Endothelial cell of umbilical vein (primary cell): Measurements from ENCODE around the gene STAT2. TPM values are rescaled to one million over a fixed set of nuclear protein-coding genes. Genes with fewer than 3 reads are reported as not detected.
A peak's percentile ranks its signal among the peaks of the same experiment; 100 is the strongest.

Source experiments
- BruUV-seq: library from RNA; stranded (reverse); fragments of 400-500 nt; replicated peaks from 2 replicates; lab custom pipeline; 2021; lab: Mats Ljungman, UMichigan
- CTCF ChIA-PET: fragments of 300-600, 350-600 bp; sonication (Branson Sonifier 250); formaldehyde crosslinking; loops from one replicate; lab custom pipeline; 2021; ENCODE audit warnings: antibody characterized with exemption, inconsistent platforms; lab: Charles Lee
- POLR2A ChIA-PET: fragments of 300-600, 350-600 bp; sonication (Branson Sonifier 250); formaldehyde crosslinking; loops from one replicate; lab custom pipeline; 2021; ENCODE audit warnings: antibody characterized with exemption, inconsistent platforms; lab: Charles Lee
- DNase-seq: peaks from one replicate; pipeline ENCODE4 v3.0.0-alpha.2; 2011; ENCODE audit warnings: low read depth, low spot score
- FAIRE-seq: peaks from 2 replicates; lab custom pipeline; 2011; peaks lifted over from hg19 to GRCh38; lab: Jason Lieb, UNC
- H2AFZ ChIP-seq: 2 replicates; pipeline ENCODE4 v1.6.0; 2012; ENCODE audit warnings: low read depth, low read length, control low read depth, inconsistent platforms
- H3K27ac ChIP-seq: 2 replicates; pipeline ENCODE4 v1.5.1; 2011; ENCODE audit warnings: low read depth, mild to moderate bottlenecking, control low read depth, low read length, moderate library complexity; ENCODE audit not compliant: insufficient read depth
- H3K27me3 ChIP-seq, 2 experiments: 2 replicates each; pipeline versions ENCODE4 v1.6.0 to v1.6.1; 2011; ENCODE audit warnings: low read length in 2 of 2, mixed read lengths in 1 of 2; ENCODE audit not compliant: control insufficient read depth in 2 of 2, insufficient read depth in 2 of 2
- H3K36me3 ChIP-seq, 2 experiments: 2 replicates in 1 of 2; 3 replicates in 1 of 2; pipeline ENCODE4 v1.5.1; 2011; ENCODE audit warnings: low read length in 2 of 2, mild to moderate bottlenecking in 1 of 2, moderate library complexity in 1 of 2; ENCODE audit not compliant: control insufficient read depth in 2 of 2, insufficient read depth in 2 of 2; ENCODE audit errors: extremely low read depth in 1 of 2
- H3K4me1 ChIP-seq: 3 replicates; pipeline ENCODE4 v1.5.1; 2011; ENCODE audit warnings: mild to moderate bottlenecking, low read length; ENCODE audit not compliant: control insufficient read depth, insufficient read depth; ENCODE audit errors: extremely low read depth
- H3K4me2 ChIP-seq: 2 replicates; pipeline ENCODE4 v1.6.1; 2011; ENCODE audit warnings: low read length, control low read depth, mixed read lengths; ENCODE audit not compliant: insufficient read depth
- H3K4me3 ChIP-seq, 3 experiments: fragments of 200-600 bp in 1 of 3; sonication (generic), shearing (Covaris generic) in 1 of 3; replicated peaks in 1 of 3; 2 replicates each; pipeline ENCODE4 v1.5.1; 2011 to 2016; ENCODE audit warnings: control low read depth in 3 of 3, low read length in 3 of 3, mild to moderate bottlenecking in 2 of 3, inconsistent platforms in 1 of 3, low read depth in 1 of 3, moderate library complexity in 1 of 3; ENCODE audit not compliant: insufficient read depth in 1 of 3
- H3K79me2 ChIP-seq: 2 replicates; pipeline ENCODE4 v1.6.0; 2012; ENCODE audit warnings: low read length, inconsistent platforms; ENCODE audit not compliant: control insufficient read depth, insufficient read depth
- H3K9ac ChIP-seq: replicated peaks from 2 replicates; pipeline ENCODE3; 2011; ENCODE audit warnings: low read length, control low read depth; ENCODE audit not compliant: insufficient read depth; ENCODE audit errors: extremely low read depth
- H3K9me1 ChIP-seq: replicated peaks from 3 replicates; pipeline ENCODE4 v1.6.0; 2011; ENCODE audit warnings: mild to moderate bottlenecking, low read length; ENCODE audit not compliant: control insufficient read depth, insufficient read depth; ENCODE audit errors: extremely low read depth
- H3K9me3 ChIP-seq: replicated peaks from 2 replicates; pipeline ENCODE4 v1.5.1; 2012; ENCODE audit warnings: low read length, inconsistent platforms; ENCODE audit not compliant: control insufficient read depth, insufficient read depth
- H4K20me1 ChIP-seq: replicated peaks from 2 replicates; pipeline ENCODE3; 2011; ENCODE audit warnings: mild to moderate bottlenecking, low read length; ENCODE audit not compliant: control insufficient read depth, insufficient read depth; ENCODE audit errors: extremely low read depth
- EZH2 ChIP-seq: IDR thresholded peaks from 2 replicates; pipeline ENCODE4 v1.6.1; 2012; ENCODE audit warnings: borderline replicate concordance, low read depth, mild to moderate bottlenecking, moderate library complexity, low read length, inconsistent platforms; ENCODE audit not compliant: severe bottlenecking
- FOS ChIP-seq: IDR thresholded peaks from 2 replicates; pipeline ENCODE4 v1.6.1; 2011; ENCODE audit warnings: mild to moderate bottlenecking, low read length, moderate library complexity, borderline replicate concordance; ENCODE audit not compliant: insufficient read depth
- GATA2 ChIP-seq: IDR thresholded peaks from 2 replicates; pipeline ENCODE4 v1.7.0; 2011; ENCODE audit warnings: low read depth, mild to moderate bottlenecking, moderate library complexity, mixed read lengths, low read length; ENCODE audit not compliant: insufficient read length, insufficient read depth
- JUN ChIP-seq: IDR thresholded peaks from 2 replicates; pipeline ENCODE4 v1.6.1; 2011; ENCODE audit warnings: borderline replicate concordance, low read depth; ENCODE audit not compliant: insufficient read length, insufficient read depth
- MYC ChIP-seq: IDR thresholded peaks from one replicate; pipeline ENCODE4 v1.6.1; 2011; ENCODE audit warnings: mild to moderate bottlenecking, low read depth, low read length
- POLR2A ChIP-seq: IDR thresholded peaks from 2 replicates; pipeline ENCODE4 v1.6.1; 2012; ENCODE audit warnings: low read depth, mild to moderate bottlenecking, control low read depth, low read length
- POLR2AphosphoS5 ChIP-seq: IDR thresholded peaks from 2 replicates; pipeline ENCODE4 v1.6.1; 2012; ENCODE audit warnings: low read depth, mild to moderate bottlenecking, control low read depth, low read length, moderate library complexity; ENCODE audit not compliant: insufficient read depth
- dilution Hi-C: fragments of 300-500 bp; cut with MboI; formaldehyde crosslinking; loops from one replicate; pipeline ENCODE4 v1.15.0; 2019; ENCODE audit warnings: low sequenced_read_pairs; ENCODE audit not compliant: extremely low pct_ligation_motif_present
- intact Hi-C: fragments of 100-400 bp; cut with micrococcal nuclease; formaldehyde crosslinking; loops from one replicate; pipeline ENCODE4 v1.10.0; 2022
- polyA plus RNA-seq, 4 experiments: library from polyadenylated mRNA; depleted of rRNA in 3 of 4; stranded (reverse) in 3 of 4; unstranded in 1 of 4; fragments of >200 nt; gene quantifications; 2 replicates each; pipeline versions ENCODE4 v1.2.1 to v1.2.3, GENCODE V29; 2011 to 2012; ENCODE audit warnings: missing spikeins in 1 of 4
- total RNA-seq: library from RNA; stranded (reverse); gene quantifications from 2 replicates; pipeline ENCODE4 v1.2.3, GENCODE V29; 2021
- TF ChIP-seq, protein P1 (sequence below): IDR thresholded peaks from 2 replicates; pipeline ENCODE4 v1.6.1; 2011; ENCODE audit not compliant: insufficient read depth, insufficient read length
- TF ChIP-seq, protein P2 (sequence below), 2 donors: IDR thresholded peaks; 1 replicate in 1 of 2; 2 replicates in 1 of 2; pipeline ENCODE4 v1.5.1; 2011; ENCODE audit warnings: low read length in 2 of 2, mild to moderate bottlenecking in 2 of 2, moderate library complexity in 2 of 2, control low read depth in 1 of 2, inconsistent platforms in 1 of 2, low read depth in 1 of 2; ENCODE audit not compliant: insufficient read depth in 1 of 2; ENCODE audit errors: extremely low read depth in 1 of 2

The STAT2 gene
- total and polyA plus RNA-seq, 2 donors (not counting 3 experiments of a cell fraction or from before 2014, with no cell fraction given) = 62.8 to 66.5 TPM

DNA sequence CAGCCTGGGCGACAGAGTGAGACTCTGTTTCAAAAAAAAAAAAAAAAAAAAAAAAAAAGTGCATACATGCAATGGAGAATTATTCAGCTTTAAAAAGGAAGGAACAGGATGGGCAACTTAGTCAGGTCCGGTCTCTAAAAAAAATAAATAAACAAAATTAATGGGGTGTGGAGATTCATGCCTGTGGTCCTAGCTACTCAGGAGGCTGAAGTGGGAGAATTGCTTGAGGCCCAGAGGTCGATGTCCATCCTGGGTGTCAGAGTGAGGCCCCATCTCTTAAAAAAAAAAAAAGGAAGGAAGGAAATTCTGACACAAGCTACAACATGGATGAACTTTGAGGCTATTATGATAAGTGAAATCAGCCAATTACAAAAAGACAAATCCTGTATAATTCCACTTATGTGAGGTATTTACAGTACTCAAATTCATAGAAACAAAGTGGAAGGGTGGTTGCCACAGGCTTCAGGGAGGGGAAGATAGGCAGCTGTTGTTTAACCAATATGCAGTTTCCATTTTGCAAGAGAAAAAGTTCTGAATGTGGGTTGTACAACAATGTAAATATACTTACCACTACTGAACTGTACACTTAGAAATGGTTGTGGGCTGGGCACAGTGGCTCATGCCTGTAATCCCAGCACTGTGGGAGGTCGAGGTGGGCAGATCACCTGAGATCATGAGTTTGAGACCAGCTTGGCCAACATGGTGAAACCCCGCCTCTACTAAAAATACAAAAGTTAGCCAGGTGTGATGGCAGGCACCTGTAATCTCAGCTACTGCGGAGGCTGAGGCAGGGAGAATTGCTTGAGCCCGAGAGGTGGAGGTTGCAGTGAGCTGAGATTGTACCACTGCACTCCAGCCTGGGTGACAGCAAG lies 15.1 kb upstream of the STAT2 start:
- dilution Hi-C loops = no loop called here

DNA sequence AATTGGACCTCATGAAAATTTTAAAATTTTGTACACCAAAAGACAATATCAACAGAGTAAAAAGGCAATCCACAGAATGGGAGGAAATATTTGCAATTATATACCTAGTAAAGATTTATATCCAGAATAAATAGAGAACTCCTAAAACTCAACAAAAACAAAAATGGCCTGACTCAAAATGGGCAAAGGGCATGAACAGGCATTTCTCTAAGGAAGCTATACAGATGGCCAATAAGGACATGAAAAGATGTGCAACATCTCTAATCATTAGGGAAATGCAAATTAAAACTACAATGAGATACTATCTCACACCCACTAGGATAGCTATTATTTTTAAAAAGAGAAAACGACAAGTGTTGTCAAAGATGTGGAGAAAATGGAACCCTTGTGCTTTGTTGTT lies 13.6 kb upstream of the STAT2 start:
- intact Hi-C loops = no loop called here
- dilution Hi-C loops = no loop called here
- Histone ChIP-seq H3K9me1 (no peaks in the 10 kb centered on the region), H3K9ac (no peak overlapping the region), H4K20me1 (no peaks in the 10 kb centered on the region), H3K4me1 (peaks cover 13% of the 10 kb centered on the region), H2AFZ (no peak overlapping the region), H3K4me2 (no peak overlapping the region), H3K27ac (no peak overlapping the region), H3K27me3 (no peaks in the 10 kb centered on the region), H3K36me3 (no peaks in the 10 kb centered on the region), H3K4me3 (no peak overlapping the region), H3K9me3 (no peaks in the 10 kb centered on the region), H3K79me2 (no peaks in the 10 kb centered on the region)
- FAIRE-seq (no peak), DNase-seq (no peak)
- TF ChIP-seq, protein P1, sequence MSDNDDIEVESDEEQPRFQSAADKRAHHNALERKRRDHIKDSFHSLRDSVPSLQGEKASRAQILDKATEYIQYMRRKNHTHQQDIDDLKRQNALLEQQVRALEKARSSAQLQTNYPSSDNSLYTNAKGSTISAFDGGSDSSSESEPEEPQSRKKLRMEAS = no peak
- TF ChIP-seq, protein P2, sequence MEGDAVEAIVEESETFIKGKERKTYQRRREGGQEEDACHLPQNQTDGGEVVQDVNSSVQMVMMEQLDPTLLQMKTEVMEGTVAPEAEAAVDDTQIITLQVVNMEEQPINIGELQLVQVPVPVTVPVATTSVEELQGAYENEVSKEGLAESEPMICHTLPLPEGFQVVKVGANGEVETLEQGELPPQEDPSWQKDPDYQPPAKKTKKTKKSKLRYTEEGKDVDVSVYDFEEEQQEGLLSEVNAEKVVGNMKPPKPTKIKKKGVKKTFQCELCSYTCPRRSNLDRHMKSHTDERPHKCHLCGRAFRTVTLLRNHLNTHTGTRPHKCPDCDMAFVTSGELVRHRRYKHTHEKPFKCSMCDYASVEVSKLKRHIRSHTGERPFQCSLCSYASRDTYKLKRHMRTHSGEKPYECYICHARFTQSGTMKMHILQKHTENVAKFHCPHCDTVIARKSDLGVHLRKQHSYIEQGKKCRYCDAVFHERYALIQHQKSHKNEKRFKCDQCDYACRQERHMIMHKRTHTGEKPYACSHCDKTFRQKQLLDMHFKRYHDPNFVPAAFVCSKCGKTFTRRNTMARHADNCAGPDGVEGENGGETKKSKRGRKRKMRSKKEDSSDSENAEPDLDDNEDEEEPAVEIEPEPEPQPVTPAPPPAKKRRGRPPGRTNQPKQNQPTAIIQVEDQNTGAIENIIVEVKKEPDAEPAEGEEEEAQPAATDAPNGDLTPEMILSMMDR (IDR thresholded peaks at IDR 0.05; ENCODE audit: extremely low read depth in 1 of 2, insufficient read depth in 1 of 2, low read depth in 1 of 2, low read length in 2 of 2) = no peak
- TF ChIP-seq POLR2A = no peak
- TF ChIP-seq EZH2 = no peak
- no peak for TF ChIP-seq MYC
- no peak for TF ChIP-seq GATA2
- no peak for TF ChIP-seq JUN
- no peak for TF ChIP-seq POLR2AphosphoS5
- TF ChIP-seq FOS = no peak
- ChIA-PET POLR2A (no interaction called here), CTCF (interaction anchor here (0.7 kb wide), 1 partner anchor 91 kb away, joined by 3 read pairs; no protein-coding TSS in a partner anchor)
- BruUV-seq = no TSS peak

More for the DNA sequence above, 15.1 kb upstream of the STAT2 start:
- no TSS peak for BruUV-seq
- no peak overlapping the region for H3K4me3 ChIP-seq
- H3K27me3 ChIP-seq = no peaks in the 10 kb centered on the region
- no peaks in the 10 kb centered on the region for H3K79me2 ChIP-seq
- H3K9ac ChIP-seq = no peak overlapping the region
- CTCF ChIA-PET = interaction anchor here (0.7 to 1.6 kb wide), 9 partner anchors 9 to 694 kb away, joined by 3 to 10 read pairs (median 4); partner anchors contain the start of gene STAT2
- no peak overlapping the region for H3K27ac ChIP-seq
- DNase-seq (peak; percentile 65), FAIRE-seq (peak; percentile 70)
- no peaks in the 10 kb centered on the region for H3K36me3 ChIP-seq
- H3K9me1 ChIP-seq = no peaks in the 10 kb centered on the region
- TF ChIP-seq FOS = peak; percentile 59
- TF ChIP-seq POLR2A = no peak
- peak overlapping the region; percentile 10 for H2AFZ ChIP-seq
- POLR2A ChIA-PET = interaction anchor here (0.6 to 1.2 kb wide), 2 partner anchors 15 to 217 kb away, joined by 3 to 8 read pairs; partner anchors contain the start of genes MYL6 and STAT2
- no peaks in the 10 kb centered on the region for H3K9me3 ChIP-seq
- H3K4me2 ChIP-seq = peak overlapping the region; percentile 43
- H3K4me1 ChIP-seq = peaks cover 13% of the 10 kb centered on the region
- intact Hi-C loops = no loop called here
- H4K20me1 ChIP-seq = no peaks in the 10 kb centered on the region
